ENCODE results near the gene NLRC3. TPM values are rescaled to one million over a fixed set of nuclear protein-coding genes. Genes with fewer than 3 reads are reported as not detected.
A peak's percentile ranks its signal among the peaks of the same experiment; 100 is the strongest.

Gene NLRC3
- total RNA-seq, 1 experiment from 2014 or later = 0.26 TPM

- TF ChIP-seq NFATC4 (CRISPR knock-in tag; IDR thresholded peaks at IDR 0.05) (no peak), ZNF263 (CRISPR knock-in tag; IDR thresholded peaks at IDR 0.05; ENCODE audit: low read depth) (no peak), NR1H2 (CRISPR knock-in tag; IDR thresholded peaks at IDR 0.05) (no peak), ZNF416 (CRISPR knock-in tag; IDR thresholded peaks at IDR 0.05) (no peak), ETV6 (CRISPR knock-in tag; IDR thresholded peaks at IDR 0.05) (no peak), FOXP4 (CRISPR knock-in tag; IDR thresholded peaks at IDR 0.05) (no peak), FOXP1 (CRISPR knock-in tag; IDR thresholded peaks at IDR 0.05; ENCODE audit: borderline replicate concordance) (no peak), PREB (CRISPR knock-in tag; IDR thresholded peaks at IDR 0.05; ENCODE audit: borderline replicate concordance) (no peak), CDX4 (CRISPR knock-in tag; IDR thresholded peaks at IDR 0.05; ENCODE audit: borderline replicate concordance) (no peak)
These were observed 51.3 kb downstream of the NLRC3 start (continued) for GRCh38 chr16:3525951-3526350.

GRCh38 chr16:3523281-3523680 lies 53.9 kb downstream of the NLRC3 start:
- Mint-ChIP-seq H3K4me3 (no peak overlapping the region), H3K9me3 (peaks cover 10% of the 10 kb centered on the region), H3K27me3 (ENCODE audit: low read depth) (no peaks in the 10 kb centered on the region), H3K4me1 (peaks cover 2% of the 10 kb centered on the region; the same call in 1 of the 2 replicates), H3K27ac (no peak overlapping the region), H3K36me3 (peaks cover 30% of the 10 kb centered on the region)
- TF ChIP-seq GABPB1 (CRISPR knock-in tag; IDR thresholded peaks at IDR 0.05) = peak; percentile 72
- no peak for TF ChIP-seq FOXK1 (CRISPR knock-in tag; IDR thresholded peaks at IDR 0.05)
- POLR2A ChIA-PET = no interaction called here
- ATAC-seq = no peak
- CTCF ChIA-PET = no interaction called here
- DNase-seq (ENCODE audit: low spot score) = no peak

GRCh38 chr16:3520841-3521240 lies 56.4 kb downstream of the NLRC3 start:
- no peaks in the 10 kb centered on the region for H3K9me3 Mint-ChIP-seq
- DNase-seq (ENCODE audit: low spot score) = peak; percentile 35
- POLR2A ChIA-PET = no interaction called here

More at GRCh38 chr16:3520841-3521240, 56.4 kb downstream of the NLRC3 start:
- Mint-ChIP-seq H3K36me3 (peaks cover 23% of the 10 kb centered on the region), H3K4me3 (no peak overlapping the region), H3K27me3 (ENCODE audit: low read depth) (no peaks in the 10 kb centered on the region), H3K4me1 (peaks cover 2% of the 10 kb centered on the region; the same call in 1 of the 2 replicates), H3K27ac (no peak overlapping the region)
- CTCF ChIA-PET = no interaction called here
- no peak for TF ChIP-seq NR2C2 (CRISPR knock-in tag; IDR thresholded peaks at IDR 0.05)
- no peak for TF ChIP-seq ZNF416 (CRISPR knock-in tag; IDR thresholded peaks at IDR 0.05)
- no peak for TF ChIP-seq ATF1 (CRISPR knock-in tag; IDR thresholded peaks at IDR 0.05)
- no peak for TF ChIP-seq ZNF121 (CRISPR knock-in tag; IDR thresholded peaks at IDR 0.05)
- no peak for TF ChIP-seq STAT6 (CRISPR knock-in tag; conservative IDR thresholded peaks at IDR 0.05; ENCODE audit: low read depth)
- TF ChIP-seq TEAD4 (CRISPR knock-in tag; IDR thresholded peaks at IDR 0.05) = no peak
- no peak for TF ChIP-seq GABPB1 (CRISPR knock-in tag; IDR thresholded peaks at IDR 0.05)
- no peak for TF ChIP-seq ZNF138 (CRISPR knock-in tag; conservative IDR thresholded peaks at IDR 0.05)
- no peak for TF ChIP-seq SMAD4 (CRISPR knock-in tag; IDR thresholded peaks at IDR 0.05)
- no peak for TF ChIP-seq ZNF232 (CRISPR knock-in tag; IDR thresholded peaks at IDR 0.05)
- no peak for TF ChIP-seq ZNF671 (CRISPR knock-in tag; IDR thresholded peaks at IDR 0.05)
- no peak for TF ChIP-seq MYBL2 (CRISPR knock-in tag; IDR thresholded peaks at IDR 0.05)
- TF ChIP-seq ZSCAN18 (CRISPR knock-in tag; IDR thresholded peaks at IDR 0.05) = no peak
- ATAC-seq = peak; percentile 89
